ENCODE data around the gene RPS6KC1. TPM values are rescaled to one million over a fixed set of nuclear protein-coding genes. Genes with fewer than 3 reads are reported as not detected.
"Not testable (repeated sequence)": the region's sequence is repeated elsewhere in the genome, so short reads cannot be mapped to it uniquely, and the experiment has no call there.

Gene RPS6KC1
- total and polyA plus RNA-seq, 2 of the 4 experiments (the other 2 are of a cell fraction) = 7.9 to 23.7 TPM

- intact Hi-C loops (cut with micrococcal nuclease) = no loop called here
- no TSS peak for BruUV-seq (replicated peaks)
- ChIA-PET POLR2A (ENCODE audit: unreplicated experiment) (no interaction called here), CTCF (interaction anchor here (0.9 to 1.0 kb wide), 2 partner anchors 11 to 19 kb away, joined by 3 to 4 read pairs; no protein-coding TSS in a partner anchor)
- H3K56ac ChIP-seq (ENCODE audit: extremely low read depth, insufficient read depth, low read length) = no peak overlapping the region
- TF ChIP-seq FOS (IDR thresholded peaks at IDR 0.05; ENCODE audit: low read depth, low read length) = no peak
- TF ChIP-seq RCOR1 (IDR thresholded peaks at IDR 0.05; ENCODE audit: insufficient replicate concordance, low read length) = no peak
- TF ChIP-seq, protein P1, sequence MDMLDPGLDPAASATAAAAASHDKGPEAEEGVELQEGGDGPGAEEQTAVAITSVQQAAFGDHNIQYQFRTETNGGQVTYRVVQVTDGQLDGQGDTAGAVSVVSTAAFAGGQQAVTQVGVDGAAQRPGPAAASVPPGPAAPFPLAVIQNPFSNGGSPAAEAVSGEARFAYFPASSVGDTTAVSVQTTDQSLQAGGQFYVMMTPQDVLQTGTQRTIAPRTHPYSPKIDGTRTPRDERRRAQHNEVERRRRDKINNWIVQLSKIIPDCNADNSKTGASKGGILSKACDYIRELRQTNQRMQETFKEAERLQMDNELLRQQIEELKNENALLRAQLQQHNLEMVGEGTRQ (IDR thresholded peaks at IDR 0.05; ENCODE audit: low read depth, low read length) = no peak
- TF ChIP-seq ELK1 (IDR thresholded peaks at IDR 0.05; ENCODE audit: borderline replicate concordance, low read depth, low read length) = no peak
- no peak overlapping the region for H3K4ac ChIP-seq (ENCODE audit: low read depth, low read length)
- no peak overlapping the region for H3K9ac ChIP-seq (ENCODE audit: low read depth, low read length)
- no peak overlapping the region for H2BK120ac ChIP-seq (ENCODE audit: low read depth, low read length)
- peaks cover 6 to 10% of the 10 kb centered on the region in 2 experiments; a peak in 3 of 4 replicates for H3K79me1 ChIP-seq (ENCODE audit: low read depth in 1 of 2, low read length in 2 of 2)
- H2BK5ac ChIP-seq (ENCODE audit: low read depth, low read length, poor library complexity, severe bottlenecking) = no peak overlapping the region
- H3K18ac ChIP-seq (ENCODE audit: low read depth, low read length) = no peak overlapping the region
- H3K23ac ChIP-seq (ENCODE audit: low read depth, low read length) = no peak overlapping the region
- no peak overlapping the region for H3K4me2 ChIP-seq (ENCODE audit: low read depth, low read length)
- no peak overlapping the region for H2AK5ac ChIP-seq (ENCODE audit: low read depth, low read length)
- no peaks in the 10 kb centered on the region for H3K9me3 ChIP-seq (ENCODE audit: control insufficient read depth, insufficient read depth, low read length)
- H4K8ac ChIP-seq (ENCODE audit: low read depth in 2 of 2, low read length in 2 of 2) = no peak overlapping the region
- no peak overlapping the region for H2BK15ac ChIP-seq (ENCODE audit: low read depth, low read length)
- in situ Hi-C loops (cut with MboI; ENCODE audit: low sequenced_read_pairs) = no loop called here
- H2AK9ac ChIP-seq (replicated peaks; ENCODE audit: low read depth, low read length, poor library complexity) = no peak overlapping the region
- ATAC-seq (ENCODE audit: low read depth) (no peak), DNase-seq (no peak)
- H3K36me3 ChIP-seq (ENCODE audit: control insufficient read depth, insufficient read depth, low read length) = peaks cover 2% of the 10 kb centered on the region; the same call in 1 of the 2 replicates
- no CpG with 5 or more reads among the region's 2 CpGs for WGBS, 2 experiments (ENCODE audit: extremely low coverage in 2 of 2, insufficient read length in 1 of 2)
- no peak overlapping the region for H4K91ac ChIP-seq (ENCODE audit: insufficient read depth, low read depth, low read length)
- H3K4me1 ChIP-seq (ENCODE audit: control insufficient read depth, insufficient read depth, low read length) = no peaks in the 10 kb centered on the region
- no peak overlapping the region for H3K14ac ChIP-seq (replicated peaks; ENCODE audit: low read depth, low read length)
- no peak overlapping the region for H2AFZ ChIP-seq (replicated peaks; ENCODE audit: low read length, poor library complexity)
- H4K5ac ChIP-seq (ENCODE audit: low read depth, low read length) = no peak overlapping the region
- no peaks in the 10 kb centered on the region for H3K9me1 ChIP-seq (ENCODE audit: insufficient read depth, low read length)
- no peak overlapping the region for H3K27ac ChIP-seq (ENCODE audit: insufficient read depth, low read length)
- H3K27me3 ChIP-seq (ENCODE audit: control insufficient read depth, insufficient read depth, low read length) = no peaks in the 10 kb centered on the region
- 0 out of 2 replicates have a peak, but pooled peaks cover 3% of the 10 kb centered on the region for H4K20me1 ChIP-seq (ENCODE audit: insufficient read depth, low read length)
- dilution Hi-C loops (cut with HindIII; ENCODE audit: low sequenced_read_pairs, unreplicated experiment) = no loop called here
- no peak overlapping the region for H3K4me3 ChIP-seq (ENCODE audit: insufficient read depth, low read depth, low read length)
- H2BK20ac ChIP-seq (ENCODE audit: low read depth, low read length) = no peak overlapping the region
Observed at GRCh38 chr1:213111502-213111901, 60.5 kb downstream of the RPS6KC1 start.

DNA sequence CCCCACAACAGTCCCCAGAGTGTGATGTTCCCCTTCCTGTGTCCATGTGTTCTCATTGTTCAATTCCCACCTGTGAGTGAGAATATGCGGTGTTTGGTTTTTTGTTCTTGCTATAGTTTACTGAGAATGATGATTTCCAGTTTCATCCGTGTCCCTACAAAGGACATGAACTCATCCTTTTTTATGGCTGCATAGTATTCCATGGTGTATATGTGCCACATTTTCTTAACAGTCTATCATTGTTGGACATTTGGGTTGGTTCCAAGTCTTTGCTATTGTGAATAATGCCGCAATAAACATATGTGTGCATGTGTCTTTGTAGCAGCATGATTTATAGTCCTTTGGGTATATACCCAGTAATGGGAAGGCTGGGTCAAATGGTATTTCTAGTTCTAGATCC is 61.7 kb downstream of the RPS6KC1 start:
- dilution Hi-C loops (cut with HindIII; ENCODE audit: low sequenced_read_pairs, unreplicated experiment); H2AK9ac ChIP-seq (replicated peaks; ENCODE audit: low read depth, low read length, poor library complexity); DNase-seq; H3K4me1 ChIP-seq (ENCODE audit: control insufficient read depth, insufficient read depth, low read length); H2BK5ac ChIP-seq (ENCODE audit: low read depth, low read length, poor library complexity, severe bottlenecking); ATAC-seq (ENCODE audit: low read depth); H3K14ac ChIP-seq (replicated peaks; ENCODE audit: low read depth, low read length); H3K27me3 ChIP-seq (ENCODE audit: control insufficient read depth, insufficient read depth, low read length); H3K23ac ChIP-seq (ENCODE audit: low read depth, low read length); H2BK15ac ChIP-seq (ENCODE audit: low read depth, low read length); H3K4ac ChIP-seq (ENCODE audit: low read depth, low read length); H2BK20ac ChIP-seq (ENCODE audit: low read depth, low read length); H2AFZ ChIP-seq (replicated peaks; ENCODE audit: low read length, poor library complexity); H3K79me1 ChIP-seq (ENCODE audit: low read depth in 1 of 2, low read length in 2 of 2); H3K4me2 ChIP-seq (ENCODE audit: low read depth, low read length); H4K8ac ChIP-seq (ENCODE audit: low read depth in 2 of 2, low read length in 2 of 2); H3K56ac ChIP-seq (ENCODE audit: extremely low read depth, insufficient read depth, low read length); H4K20me1 ChIP-seq (ENCODE audit: insufficient read depth, low read length); H3K4me3 ChIP-seq (ENCODE audit: insufficient read depth, low read depth, low read length); H3K9ac ChIP-seq (ENCODE audit: low read depth, low read length); H3K9me1 ChIP-seq (ENCODE audit: insufficient read depth, low read length); H2BK120ac ChIP-seq (ENCODE audit: low read depth, low read length); H2AK5ac ChIP-seq (ENCODE audit: low read depth, low read length); H4K5ac ChIP-seq (ENCODE audit: low read depth, low read length); H3K36me3 ChIP-seq (ENCODE audit: control insufficient read depth, insufficient read depth, low read length); POLR2A ChIA-PET (ENCODE audit: unreplicated experiment); H3K9me3 ChIP-seq (ENCODE audit: control insufficient read depth, insufficient read depth, low read length); BruUV-seq (replicated peaks); H3K18ac ChIP-seq (ENCODE audit: low read depth, low read length); in situ Hi-C loops (cut with MboI; ENCODE audit: low sequenced_read_pairs); intact Hi-C loops (cut with micrococcal nuclease); CTCF ChIA-PET; H3K27ac ChIP-seq (ENCODE audit: insufficient read depth, low read length); H4K91ac ChIP-seq (ENCODE audit: insufficient read depth, low read depth, low read length): not testable (repeated sequence)
- WGBS, 2 experiments (ENCODE audit: extremely low coverage in 2 of 2, insufficient read length in 1 of 2) = no CpG with 5 or more reads among the region's 3 CpGs
